HG02943 (cell line): ENCODE results near the gene ASTN2.
"Not testable (repeated sequence)": the region's sequence is repeated elsewhere in the genome, so short reads cannot be mapped to it uniquely, and the experiment has no call there.

Source experiments
- ATAC-seq: cut with Tn5 transposase; IDR thresholded peaks from one replicate; pipeline ENCODE4 v1.9.1; 2021; ENCODE audit warnings: mild to moderate bottlenecking, low read depth, moderate library complexity; ENCODE audit not compliant: unreplicated experiment

The ASTN2 gene

GRCh38 chr9:116461632-116462031, 953.2 kb downstream of the ASTN2 start:
- ATAC-seq, result no peak

- no peak for ATAC-seq
These were observed 954.8 kb downstream of the ASTN2 start for GRCh38 chr9:116460026-116460425.

GRCh38 chr9:116459576-116459975, 955.3 kb downstream of the ASTN2 start:
- ATAC-seq, result no peak

GRCh38 chr9:116456490-116457088, 958.3 kb downstream of the ASTN2 start:
- no peak for ATAC-seq

GRCh38 chr9:116454539-116454938, 960.3 kb downstream of the ASTN2 start:
- not testable (repeated sequence) for ATAC-seq

GRCh38 chr9:116453785-116454184, 961.1 kb downstream of the ASTN2 start:
- ATAC-seq, result no peak

- no peak for ATAC-seq
These were observed 962.2 kb downstream of the ASTN2 start for GRCh38 chr9:116452634-116453033.

- no peak for ATAC-seq
These were observed 962.6 kb downstream of the ASTN2 start for GRCh38 chr9:116452227-116452626.

- no peak for ATAC-seq
These were observed 963.2 kb downstream of the ASTN2 start for GRCh38 chr9:116451500-116452115.

- no peak for ATAC-seq
These were observed 964.3 kb downstream of the ASTN2 start for GRCh38 chr9:116450378-116451139.

- ATAC-seq, result no peak
These were observed 964.9 kb downstream of the ASTN2 start for GRCh38 chr9:116449949-116450348.

GRCh38 chr9:116448431-116448830, 966.4 kb downstream of the ASTN2 start:
- no peak for ATAC-seq

- ATAC-seq, result no peak
These were observed 966.9 kb downstream of the ASTN2 start for GRCh38 chr9:116447934-116448333.

GRCh38 chr9:116442528-116442927, 972.3 kb downstream of the ASTN2 start:
- ATAC-seq, result no peak

- no peak for ATAC-seq
These were observed 977.2 kb downstream of the ASTN2 start for GRCh38 chr9:116437411-116438370.

- no peak for ATAC-seq
These were observed 978.7 kb downstream of the ASTN2 start for GRCh38 chr9:116436121-116436520.

GRCh38 chr9:116435706-116436105, 979.2 kb downstream of the ASTN2 start:
- no peak for ATAC-seq

- no peak for ATAC-seq
These were observed 980.5 kb downstream of the ASTN2 start for GRCh38 chr9:116434314-116434713.

GRCh38 chr9:116432051-116432450, 982.8 kb downstream of the ASTN2 start:
- no peak for ATAC-seq

- no peak for ATAC-seq
These were observed 984.0 kb downstream of the ASTN2 start for GRCh38 chr9:116430849-116431248.

- no peak for ATAC-seq
These were observed 989.6 kb downstream of the ASTN2 start for GRCh38 chr9:116425244-116425643.
